HuH-7 (cell line): ENCODE measurements around the gene PRPH2.

ENCODE experiments used
- DNase-seq: peaks from one replicate; pipeline ENCODE4 v3.0.0; 2011; ENCODE audit warnings: low spot score

PRPH2 gene, protein sequence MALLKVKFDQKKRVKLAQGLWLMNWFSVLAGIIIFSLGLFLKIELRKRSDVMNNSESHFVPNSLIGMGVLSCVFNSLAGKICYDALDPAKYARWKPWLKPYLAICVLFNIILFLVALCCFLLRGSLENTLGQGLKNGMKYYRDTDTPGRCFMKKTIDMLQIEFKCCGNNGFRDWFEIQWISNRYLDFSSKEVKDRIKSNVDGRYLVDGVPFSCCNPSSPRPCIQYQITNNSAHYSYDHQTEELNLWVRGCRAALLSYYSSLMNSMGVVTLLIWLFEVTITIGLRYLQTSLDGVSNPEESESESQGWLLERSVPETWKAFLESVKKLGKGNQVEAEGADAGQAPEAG

DNA sequence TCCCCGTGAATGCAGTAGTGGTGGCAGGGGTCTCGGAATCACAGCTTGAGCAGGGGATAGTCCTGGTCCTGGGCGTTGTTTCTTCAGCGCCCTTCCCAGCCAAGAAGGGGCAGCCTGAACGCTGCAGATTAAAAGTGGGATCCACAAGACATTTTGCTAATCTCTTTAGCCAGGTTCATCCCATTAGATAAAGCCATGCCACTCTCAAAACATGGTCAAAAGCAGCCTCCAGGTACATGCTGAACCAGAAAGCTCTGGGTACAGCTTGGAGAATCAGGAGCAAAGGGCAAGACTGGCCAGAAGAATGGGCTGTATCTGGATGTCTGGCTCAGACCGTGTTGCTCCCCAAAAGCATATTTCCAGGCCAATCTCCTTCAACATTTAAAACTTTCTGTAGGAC lies at the start of gene PRPH2:
Gene PRPH2, minus strand, starts transcription at position 101 of the 400 bp plus-strand sequence. CDS start 263 bp downstream, outside the sequence.
- no peak for DNase-seq

DNA sequence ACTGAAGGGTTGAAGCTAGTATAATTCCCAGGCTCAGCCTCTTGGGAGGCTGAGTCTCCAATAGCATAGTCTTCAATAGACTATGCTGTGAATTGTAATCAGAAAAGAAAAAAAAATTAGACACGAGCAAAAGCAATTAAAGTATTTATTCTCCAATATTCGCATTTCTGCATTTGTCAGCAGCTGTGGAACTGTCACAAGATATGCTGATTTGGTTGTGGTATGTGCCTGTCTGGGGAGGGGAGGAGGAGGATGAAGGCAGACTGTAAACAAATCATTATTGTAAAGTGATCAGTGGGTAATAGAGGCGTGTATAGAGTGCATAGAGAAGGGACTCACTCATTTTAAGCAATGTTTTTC lies 49.3 kb upstream of the PRPH2 start:
- no peak for DNase-seq

DNA sequence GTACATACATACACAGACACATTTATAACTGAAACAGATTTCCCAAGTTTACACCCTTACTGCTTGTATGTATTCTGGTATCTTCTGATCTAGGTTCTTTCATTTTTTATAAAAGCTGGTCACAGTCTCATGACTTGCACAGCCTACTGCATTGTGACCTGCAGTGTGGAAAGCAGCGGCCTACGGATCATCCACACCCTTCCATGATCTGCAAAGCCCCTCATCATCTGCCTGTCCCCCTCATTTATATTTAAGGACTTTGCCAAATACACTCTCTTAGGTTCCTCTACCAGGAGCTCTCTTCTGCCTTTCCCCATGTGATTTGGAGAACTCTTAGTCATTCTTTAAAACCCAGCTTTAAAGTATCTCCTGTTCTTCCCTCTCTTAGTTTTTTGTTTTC lies 47.4 kb upstream of the PRPH2 start:
- no peak for DNase-seq

DNA sequence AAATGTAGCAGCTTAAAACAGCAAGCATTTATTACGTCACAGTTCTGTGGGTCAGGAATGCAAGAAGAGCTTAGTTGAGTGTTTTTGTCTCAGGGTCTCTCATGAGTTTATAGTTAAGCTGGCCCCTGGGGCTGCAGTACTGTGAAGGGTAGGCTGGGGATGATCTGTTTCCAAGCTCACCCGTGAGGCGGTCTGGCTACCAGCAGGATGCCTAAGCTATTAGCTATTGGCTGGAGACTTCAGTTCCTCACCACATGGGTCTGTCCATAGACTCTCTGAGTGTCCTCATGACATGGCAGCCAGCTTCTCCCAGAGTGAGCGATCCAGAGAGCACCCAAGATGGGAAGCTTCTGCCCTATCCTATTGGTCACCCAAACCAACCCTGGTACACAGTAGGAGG lies 46.7 kb upstream of the PRPH2 start:
- DNase-seq = no peak

DNA sequence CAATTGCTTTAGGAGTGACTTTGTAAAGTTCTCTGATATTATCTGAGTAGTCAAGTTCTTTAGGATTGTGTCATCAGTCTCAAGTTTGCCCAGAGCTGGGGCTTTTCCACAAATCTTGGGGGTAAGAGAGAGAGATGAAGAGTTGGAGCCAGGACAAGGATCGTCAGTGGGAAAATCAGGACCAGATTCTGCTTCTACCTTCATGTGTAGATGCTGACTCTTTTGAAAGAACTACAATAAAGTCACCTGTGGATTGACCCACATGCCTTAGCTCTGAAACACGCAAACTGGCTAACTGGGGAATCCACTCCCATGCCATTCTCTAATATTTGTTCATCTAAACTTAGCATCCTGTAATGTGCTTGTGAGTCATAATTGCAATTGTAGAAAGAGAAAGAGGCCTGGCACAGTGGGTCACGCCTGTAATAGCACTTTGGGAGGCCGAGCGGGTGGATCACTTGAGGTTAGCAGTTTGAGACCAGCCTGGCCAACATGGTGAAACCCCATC lies 43.8 kb upstream of the PRPH2 start:
- DNase-seq = no peak

DNA sequence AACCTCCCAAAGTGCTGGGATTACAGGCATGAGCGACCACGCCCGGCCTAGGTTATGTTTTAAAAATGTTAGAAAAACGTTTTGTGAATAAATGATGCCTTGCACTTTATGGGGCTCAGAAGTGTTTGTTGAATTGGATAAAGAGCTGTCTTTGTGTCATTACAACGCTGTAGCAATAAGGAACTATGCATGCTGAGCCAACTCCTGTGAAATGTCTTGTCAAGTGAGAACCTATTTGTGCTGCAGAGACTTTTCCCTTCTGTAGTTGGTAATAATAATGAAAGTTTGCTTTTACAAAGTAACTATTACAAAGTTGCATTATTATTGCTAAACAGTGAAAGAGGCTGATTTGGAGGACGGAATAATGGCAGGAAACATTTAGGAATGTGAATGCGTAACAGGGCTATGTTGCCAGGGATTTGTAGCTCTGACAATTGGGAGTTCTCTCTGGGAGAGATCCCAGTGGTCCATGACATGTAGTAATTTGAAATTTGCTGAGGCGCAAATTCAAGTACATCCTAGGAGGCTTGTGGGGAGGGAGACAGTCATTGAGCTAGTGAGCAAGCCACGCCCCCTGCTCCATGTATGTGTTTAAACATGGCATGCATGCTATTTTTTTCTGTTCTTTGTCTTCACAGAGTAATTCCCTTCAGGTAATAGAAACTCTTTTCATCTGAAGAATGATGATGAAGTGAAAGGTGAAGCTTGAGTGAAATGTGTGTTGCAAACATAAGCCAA lies 42.7 kb upstream of the PRPH2 start:
- no peak for DNase-seq

DNA sequence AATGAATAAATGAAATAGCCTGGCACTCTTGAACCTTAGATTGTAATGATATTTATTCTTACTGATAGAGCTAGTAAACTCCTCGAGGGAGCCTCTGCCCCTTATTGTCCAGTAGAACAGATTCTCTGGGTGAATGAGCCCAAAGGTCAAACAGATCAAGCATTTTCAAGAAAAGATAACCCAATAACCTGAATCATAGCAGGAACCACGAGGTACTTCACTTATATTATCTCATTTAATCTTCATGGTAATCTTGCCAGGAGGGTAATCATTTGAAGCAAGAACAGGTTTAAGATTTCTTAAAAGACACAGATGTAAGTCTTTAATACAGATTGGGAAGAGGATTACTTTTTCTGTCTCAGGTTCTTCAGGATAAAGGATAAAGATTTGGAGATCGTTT lies 40.6 kb upstream of the PRPH2 start:
- no peak for DNase-seq

DNA sequence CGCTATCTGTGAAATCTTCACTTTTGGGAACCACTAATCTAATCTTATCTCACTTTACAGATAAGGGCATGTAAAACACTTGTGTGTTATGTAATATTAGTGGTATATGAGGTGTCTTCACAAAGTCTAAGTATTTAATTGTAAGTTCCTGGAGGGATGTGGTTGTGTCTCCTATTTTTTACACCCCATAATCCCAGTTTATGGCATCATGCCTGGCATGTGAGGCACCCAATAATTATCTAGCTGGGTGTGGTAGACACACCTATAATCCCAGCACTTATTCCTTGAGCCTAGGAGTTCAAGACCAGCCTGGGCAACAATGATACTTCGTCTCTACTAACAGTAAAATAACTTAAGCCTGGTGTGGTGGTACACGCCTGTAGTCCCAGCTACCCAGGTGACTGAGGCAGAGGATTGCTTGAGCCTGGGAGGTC lies 40.0 kb upstream of the PRPH2 start:
- no peak for DNase-seq

DNA sequence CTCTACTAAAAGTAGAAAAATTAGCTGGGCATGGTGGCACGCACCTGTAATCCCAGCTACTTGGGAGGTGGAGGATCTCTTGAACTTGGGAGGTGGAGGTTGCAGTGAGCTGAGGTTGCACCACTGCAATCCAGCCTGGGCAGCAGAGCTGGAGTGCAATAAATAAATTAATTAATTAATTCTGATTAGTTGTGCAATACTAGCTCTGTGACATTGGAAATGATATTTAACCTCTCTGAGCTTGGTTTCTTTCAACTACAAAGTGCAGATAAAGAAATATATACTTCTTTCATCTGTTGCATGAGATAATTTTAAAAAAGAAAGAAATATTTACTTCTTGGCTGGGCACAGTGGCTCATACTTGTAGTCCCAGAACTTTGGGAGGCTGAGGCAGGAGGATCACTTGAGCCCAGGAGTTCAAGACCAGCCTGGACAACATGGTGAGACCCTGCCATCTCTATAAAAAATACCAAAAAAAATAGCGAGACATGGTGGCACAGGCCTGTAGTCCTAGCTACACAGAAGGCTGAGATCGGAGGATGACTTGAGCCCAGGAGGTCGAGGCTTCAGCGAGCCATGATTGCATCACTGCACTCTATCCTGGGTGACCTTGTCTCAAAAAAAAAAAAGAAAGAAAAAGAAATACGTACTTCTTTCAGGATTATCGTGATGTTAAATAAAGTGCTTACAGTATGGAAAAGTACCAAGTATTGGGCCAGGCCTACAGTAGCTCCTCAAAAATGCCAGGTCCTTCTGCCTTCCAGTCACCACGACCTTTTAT lies 39.1 kb upstream of the PRPH2 start:
- no peak for DNase-seq

DNA sequence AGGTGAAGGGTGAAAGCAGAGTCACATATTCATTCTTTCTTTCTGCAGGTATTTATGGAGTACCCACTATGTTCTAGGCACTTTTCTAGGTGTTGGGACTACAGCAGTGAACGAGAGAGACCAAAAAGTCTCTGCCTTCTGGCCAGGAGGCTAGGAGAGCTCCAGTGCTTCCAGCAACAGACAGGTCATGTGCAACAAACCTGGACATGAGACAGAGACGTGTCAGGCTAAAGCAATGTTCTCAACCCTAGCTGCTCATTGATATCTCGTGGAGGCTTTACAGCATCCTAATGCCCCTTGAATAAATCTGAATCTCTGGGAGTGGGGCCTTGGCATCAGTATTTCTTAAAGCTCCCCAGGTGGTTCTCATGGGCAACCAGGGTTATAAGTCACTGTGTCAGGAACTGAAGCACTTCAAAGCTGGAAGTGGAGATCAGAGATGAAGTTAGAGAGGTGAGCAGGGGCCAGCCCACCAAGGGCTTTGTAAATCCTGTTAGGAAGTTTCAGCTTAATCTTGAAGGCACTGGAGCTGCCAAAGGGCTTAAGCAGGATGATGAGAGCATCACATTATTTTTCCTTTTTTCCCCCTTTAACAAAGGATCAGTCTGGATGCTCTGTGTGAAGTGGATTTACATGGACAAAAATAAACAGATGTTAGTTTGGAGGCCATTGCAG lies 36.5 kb upstream of the PRPH2 start:
- no peak for DNase-seq

DNA sequence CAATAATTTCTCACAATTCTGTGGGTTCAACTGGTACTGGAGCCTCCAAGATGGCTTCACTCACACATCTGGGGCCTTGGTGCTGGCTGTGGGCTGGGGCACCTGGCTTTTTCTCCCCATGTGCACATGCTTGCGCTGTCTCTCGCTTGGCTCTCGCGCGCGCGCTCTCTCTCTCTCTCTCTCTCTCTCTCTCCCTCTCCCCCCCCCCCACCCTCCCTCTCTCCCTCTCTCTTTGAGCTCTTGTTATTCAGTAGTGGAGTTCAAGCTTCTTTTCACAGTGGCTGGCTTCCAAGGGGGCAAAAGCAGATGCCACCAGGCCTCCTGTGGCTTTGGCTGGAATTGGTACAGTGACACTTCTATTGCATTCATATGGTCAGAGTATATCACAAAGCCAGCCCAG lies 34.3 kb upstream of the PRPH2 start:
- DNase-seq = no peak

DNA sequence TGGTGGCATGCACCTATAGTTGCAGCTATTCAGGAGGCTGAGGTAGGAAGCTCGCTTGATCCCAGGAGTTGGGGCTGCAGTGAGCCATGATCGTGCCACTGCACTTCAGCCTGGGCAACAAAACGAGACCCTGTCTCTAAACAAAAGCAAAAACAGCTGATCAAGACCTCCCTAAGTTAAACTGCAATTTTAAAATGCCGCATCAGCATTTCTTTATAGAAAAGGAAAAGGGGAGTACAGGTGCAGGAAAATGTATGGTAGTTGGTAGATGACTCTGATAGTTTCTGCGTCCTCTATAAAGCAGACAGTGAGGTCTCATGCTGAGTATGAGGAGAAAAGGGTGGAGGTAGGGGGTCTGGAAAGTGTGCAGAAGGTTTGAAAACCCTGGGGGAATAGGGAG lies 32.4 kb upstream of the PRPH2 start:
- no peak for DNase-seq

DNA sequence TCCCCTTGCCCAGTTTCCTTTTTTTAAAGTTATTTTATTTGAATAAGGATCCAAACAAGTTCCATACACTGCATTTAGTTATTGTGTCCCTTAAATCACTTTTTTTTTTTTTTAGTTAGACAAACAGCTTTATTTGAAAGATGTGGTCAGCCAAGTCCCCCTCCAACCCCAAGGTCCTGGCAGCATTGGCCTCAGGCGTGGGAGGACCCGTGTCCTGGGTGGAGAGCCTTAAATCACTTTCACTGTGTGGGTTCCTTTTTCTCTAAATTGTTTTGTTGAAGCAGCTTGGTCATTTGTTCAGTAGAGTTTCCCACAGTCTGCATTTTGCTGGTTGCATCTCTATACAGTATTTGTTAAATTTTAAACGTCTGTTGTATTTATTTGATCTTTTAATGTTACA lies 28.7 kb upstream of the PRPH2 start:
- no peak for DNase-seq

DNA sequence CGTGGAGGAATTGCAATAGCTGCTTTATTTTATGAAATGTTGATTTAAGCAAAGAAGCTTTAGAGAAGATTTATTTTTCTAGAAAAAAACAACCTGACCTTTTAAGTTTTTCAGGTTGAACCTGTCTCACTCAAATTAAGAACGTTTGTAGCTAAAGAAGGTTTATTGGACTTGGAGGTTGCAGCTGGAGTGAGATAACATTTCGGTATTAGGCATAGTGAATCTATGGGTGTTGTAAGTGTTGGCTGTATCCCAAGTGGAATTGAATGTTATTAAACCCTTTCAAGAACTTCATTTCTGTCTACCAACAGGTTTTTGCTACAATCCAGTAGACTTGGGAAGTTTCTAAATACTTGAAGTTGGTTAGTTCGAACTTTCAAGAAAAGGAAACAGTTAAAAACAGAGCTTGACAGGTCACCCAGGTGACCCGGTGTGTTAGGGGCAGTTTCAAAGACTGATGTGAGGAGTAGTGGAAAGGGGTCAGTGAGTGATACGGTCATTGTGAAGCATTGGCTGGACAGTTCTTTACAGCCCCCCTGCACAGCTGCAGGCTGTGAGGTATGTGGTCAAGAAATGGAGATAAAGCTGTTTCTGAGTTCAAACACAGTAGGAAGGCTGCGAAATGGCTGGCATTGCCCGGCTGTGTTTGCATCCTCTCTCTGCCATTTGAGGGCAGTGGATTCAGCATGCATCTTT lies 26.0 kb upstream of the PRPH2 start:
- no peak for DNase-seq

DNA sequence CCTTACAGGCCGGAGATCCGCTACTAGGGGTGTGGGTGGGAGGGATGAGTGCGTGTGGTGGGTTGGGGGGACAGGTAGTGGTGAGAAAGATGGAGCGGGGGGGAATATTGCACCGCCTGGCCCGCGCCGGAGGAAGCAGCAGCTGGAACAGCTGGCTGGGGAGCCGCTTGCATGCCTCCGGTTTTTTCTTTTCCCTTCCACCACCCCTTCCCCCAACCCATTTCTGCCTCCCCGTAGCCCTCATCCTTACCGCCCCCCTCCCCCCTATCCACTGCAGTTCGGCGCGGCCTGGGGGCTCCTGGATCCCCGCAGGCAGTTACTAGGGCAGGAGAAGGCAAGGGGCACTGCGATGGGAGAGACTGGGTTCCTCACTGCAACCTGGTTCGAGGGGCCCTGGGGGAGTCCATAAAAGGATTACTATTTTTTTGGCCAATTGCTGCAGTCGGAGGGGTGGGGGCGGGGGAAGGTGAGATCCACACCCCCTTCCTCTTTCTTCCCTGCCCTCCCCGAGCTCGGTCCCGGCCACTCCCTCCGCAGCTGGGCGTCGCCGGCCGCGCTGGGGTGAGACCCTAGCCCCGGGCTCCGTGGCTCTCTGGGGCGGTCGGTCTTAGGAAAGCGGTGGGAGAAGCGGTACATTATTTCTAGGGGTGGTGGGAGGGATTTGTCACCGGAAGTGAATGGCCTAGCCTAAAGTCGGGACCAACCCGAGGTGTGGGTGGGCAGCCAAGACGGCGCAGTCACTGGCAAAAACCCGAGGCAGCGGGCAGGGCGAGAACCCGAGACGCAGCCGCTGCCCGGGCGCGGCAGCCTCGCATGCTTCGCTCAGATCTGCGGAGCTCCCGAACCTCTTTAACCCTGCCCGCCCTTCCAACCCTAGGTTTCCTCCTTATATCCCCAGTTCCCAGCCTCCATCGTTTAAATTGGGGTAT lies 24.3 kb upstream of the PRPH2 start:
- peak; percentile 82 for DNase-seq

DNA sequence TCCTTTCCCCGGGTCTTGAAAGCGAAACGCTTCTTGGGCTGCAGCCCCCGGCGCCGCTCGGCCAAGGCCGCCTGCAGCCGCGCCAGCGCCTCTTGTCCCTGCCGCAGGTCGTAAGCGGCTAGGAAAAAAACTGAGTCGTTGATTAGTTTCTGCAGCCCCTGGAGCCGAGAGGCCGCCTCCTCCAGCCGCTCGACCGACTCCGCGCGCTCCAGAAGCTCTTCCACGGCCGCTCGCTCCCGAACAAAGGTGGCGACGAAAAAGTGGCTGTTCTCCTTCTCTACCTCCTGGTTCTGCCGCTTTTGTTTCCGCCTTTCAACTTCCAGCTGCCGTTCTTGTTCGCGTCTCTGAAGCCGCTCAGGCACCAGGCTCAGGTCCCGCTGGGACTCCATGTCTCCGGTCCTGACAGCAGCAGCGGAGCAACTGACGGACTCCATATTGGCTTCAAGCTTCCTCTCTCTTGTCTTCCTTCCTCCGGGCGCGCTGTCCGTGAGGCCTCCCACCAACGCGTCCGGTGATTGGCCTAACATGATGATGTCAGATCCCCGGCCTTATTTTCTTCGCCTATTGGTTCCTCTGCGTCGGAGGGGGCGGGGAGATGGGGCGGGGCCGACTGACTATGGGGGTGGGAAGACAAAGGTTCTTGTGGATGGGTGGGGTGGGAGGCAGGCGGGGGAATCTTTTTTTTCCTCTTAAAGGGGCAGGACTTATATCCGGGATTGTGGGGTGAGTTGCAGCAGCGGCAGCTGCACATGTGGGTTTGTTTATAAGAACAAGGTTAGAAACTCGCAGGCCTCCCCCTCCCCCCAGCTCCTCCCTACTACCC lies 23.5 kb upstream of the PRPH2 start, which contains the start of gene TBCC:
Gene TBCC, minus strand, starts transcription at position 464 of the 823 bp plus-strand sequence. Its CDS starts 30 bp downstream, at position 434.
- DNase-seq = peak; percentile 98

DNA sequence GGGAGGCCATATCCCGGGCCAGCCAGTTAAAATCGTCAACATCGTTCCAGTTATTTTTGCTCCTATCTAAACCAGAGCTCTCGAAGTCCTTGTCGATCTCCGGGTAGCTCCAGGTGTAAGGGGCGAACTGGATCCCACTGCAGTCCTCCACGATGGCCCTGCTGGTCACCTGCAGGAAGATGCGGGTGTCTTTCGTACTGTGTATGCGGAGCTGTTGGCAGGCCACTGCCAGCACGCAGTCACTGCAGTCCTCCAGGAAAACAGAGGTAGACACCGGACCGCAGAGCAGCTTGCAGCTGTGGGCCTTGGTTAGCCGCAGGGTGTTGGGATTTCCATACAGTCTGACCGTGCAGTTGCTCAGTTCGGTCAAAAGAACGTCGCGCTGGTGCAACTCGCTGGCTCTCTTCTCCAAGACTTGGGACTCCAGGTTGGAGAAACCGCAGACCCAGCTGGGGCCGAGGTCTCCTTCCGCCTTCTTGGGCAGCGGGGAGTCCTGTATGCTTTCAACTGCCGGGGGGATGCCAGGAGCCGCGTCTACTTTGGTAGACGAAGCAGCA lies 22.8 kb upstream of the PRPH2 start:
- no peak for DNase-seq

DNA sequence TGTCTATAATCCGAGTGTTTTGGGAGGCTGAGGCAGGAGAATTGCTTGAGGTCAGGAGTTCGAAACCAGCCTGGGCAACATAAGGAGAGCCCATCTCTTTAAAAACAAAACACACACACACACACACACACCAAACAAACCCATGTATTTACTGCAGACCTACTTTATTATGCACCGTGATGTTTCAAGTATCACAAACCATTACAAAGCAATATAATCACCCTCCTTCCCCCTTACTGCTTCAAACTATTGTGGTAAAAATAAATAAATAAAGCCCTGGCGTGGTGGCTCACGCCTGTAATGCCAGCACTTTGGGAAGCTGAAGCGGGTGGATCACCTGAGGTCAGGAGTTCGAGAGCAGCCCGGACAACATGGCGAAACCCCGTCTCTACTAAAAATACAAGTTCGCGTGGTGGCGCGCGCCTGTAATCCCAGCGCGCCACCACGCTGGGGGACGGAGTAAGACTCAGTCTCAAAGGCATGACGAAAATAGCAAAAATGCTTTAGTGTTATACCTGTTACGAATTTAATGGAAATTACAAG lies 22.0 kb upstream of the PRPH2 start:
- no peak for DNase-seq
